ENCODE results near the gene KIDINS220.

- TF ChIP-seq EP300 (IDR thresholded peaks at IDR 0.05) (no peak), POLR2A (IDR thresholded peaks at IDR 0.05) (no peak), CTCF (IDR thresholded peaks at IDR 0.05) (no peak)
Observed at GRCh38 chr2:8850845-8851487, 13.6 kb upstream of the KIDINS220 start.

Measured in ovary (tissue), 3 donors.